ENCODE data around the gene APOBEC3G. TPM values are rescaled to one million over a fixed set of nuclear protein-coding genes. Genes with fewer than 3 reads are reported as not detected.
A peak's percentile ranks its signal among the peaks of the same experiment; 100 is the strongest.

The APOBEC3G gene
- polyA plus RNA-seq, 4 donors = 6.8 to 10.2 (median 7.6) TPM

DNA sequence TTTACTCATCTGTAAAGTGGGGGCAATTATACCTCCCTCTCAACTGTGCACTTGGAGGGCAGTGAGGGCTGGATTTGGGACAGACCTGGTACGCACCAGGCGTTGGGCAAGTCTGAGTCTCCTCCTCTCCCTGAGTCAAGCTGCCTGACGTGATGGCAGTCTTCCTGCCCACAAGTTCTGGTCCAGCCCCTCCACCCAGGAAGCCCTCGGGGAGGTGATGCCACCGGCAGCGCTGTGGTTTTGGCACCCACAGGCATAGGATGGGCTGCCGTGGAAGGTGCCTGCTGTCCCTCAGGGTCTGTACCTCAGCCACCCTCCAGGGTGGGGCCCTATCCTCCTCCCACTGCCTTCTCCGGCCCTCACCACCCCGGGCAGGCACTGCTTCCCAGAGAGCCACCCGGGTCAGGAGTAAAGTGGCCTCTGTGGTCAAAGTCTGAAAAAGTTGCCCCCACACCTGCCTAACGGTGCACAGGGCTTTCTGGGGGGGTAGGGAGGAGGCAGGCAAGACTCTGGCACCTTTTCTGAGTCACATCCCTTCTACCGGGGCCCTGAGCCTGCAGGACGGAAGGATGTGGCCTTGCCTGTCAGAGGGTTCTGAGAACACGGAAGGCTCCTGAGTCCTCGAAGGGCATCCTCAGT, 13.5 kb downstream of the APOBEC3G start:
- DNase-seq (ENCODE audit: low read depth in 4 of 4, low spot score in 3 of 4) = no peak

DNA sequence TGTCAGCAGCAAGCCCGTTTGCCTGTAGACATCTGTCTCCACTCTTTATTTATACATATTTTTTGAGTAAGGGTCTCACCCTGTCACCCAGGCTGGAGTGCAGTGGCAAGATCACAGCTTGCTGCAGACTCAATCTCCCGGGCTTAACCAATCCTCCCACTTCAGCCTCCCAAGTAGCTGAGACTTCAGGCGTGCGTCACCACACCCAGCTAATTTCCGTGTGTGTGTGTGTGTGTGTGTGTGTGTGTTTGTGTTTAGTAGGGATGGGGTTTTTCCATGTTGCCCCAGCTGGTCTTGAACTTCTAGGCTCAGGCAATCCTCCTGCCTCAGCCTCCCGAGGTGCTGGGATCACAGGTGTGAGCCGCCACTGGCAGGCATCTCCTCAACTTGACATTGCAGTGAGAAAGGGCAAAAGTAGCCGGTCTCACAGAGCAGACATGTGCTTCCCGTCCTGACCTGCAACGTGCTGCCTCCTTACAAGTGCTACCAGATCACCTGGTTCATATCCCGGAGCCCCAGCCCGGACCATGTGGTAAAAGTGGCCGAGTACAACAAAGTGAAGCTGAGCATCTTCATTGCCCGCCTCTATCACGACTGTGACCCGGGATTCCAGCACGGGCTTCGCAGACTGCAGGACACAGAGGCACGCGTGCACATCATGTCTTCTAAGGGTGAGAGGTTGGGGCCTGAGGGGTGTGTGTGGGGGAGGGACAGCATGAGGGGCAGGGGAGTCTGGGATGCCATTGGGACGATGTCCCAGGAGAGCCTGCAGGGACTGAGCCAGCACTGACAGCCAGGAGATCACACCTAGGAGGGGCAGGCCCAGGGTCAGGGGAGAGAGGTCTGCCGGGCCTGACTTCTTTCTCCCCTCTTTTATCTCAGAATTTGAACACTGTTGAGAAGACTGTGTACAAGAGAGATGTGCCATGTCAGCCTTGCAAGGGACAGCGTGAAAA, 14.3 kb downstream of the APOBEC3G start:
- no peak for DNase-seq (ENCODE audit: low read depth in 4 of 4, low spot score in 3 of 4)

DNA sequence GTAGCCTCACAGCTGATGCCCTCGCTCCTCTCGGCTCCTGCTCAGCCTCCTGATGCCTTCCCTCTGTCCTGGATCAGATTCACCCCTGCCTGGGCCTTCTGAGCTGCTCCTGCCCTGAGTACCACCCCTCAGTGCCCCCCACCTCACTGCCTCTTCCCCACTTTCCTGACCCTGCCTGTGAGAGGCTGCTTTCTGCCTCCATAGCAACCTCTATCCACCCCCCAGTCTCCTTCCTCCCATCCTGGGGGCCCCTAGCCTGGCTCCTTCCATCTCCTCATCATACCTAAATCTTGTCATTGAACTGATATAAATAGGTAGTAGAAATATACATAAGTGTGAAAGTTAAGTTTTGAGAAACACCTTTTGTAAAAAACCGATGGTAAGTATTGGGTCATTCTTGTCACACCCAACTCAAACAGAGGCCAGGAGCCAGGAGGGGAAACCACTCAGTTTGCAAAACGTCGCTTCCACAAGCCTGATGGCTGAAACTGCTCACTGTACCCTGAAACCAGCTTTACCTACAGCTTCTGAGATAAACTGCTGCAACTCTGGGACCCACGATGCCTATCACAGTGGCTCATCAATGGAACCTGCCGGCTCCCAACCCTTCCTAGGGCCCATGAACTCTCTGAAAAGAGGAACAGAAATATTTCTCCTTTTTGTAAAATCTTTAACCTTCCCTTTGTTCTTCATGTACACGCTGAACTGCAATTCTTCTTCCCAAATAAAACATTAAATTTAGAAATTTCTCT, 15.2 kb downstream of the APOBEC3G start:
- no peak for DNase-seq (ENCODE audit: low read depth in 4 of 4, low spot score in 3 of 4)

DNA sequence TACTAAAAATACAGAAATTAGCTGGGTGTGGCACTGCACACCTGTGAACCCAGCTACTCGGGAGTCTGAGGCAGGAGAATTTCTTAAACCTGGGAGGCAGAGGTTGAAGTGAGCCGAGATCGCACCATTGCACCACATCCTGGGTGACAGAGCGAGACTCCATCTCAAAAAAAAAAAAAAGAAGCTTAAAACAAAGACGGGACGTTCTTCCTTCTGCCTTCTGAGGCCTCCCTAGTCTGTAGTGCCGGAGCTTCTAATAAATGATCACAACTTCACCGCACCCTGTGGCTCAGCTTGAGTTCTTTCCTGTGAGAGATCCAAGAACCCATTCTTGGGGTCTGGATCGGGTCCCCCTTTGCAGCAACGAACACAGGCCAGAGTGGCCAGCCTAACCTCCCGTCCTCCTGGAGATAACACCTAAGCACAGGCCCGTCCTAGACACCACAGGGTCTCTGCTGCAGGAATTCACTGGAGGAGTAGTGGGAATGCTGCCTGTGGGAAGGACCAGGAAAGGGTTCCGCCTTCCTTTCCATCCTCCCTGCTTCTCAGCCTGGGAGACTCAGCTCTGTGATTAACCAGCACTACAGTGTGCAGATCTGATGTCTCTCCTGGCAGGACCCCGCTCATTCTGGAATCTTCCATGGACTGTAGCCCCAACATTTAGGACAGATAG, 17.8 kb downstream of the APOBEC3G start:
- DNase-seq (ENCODE audit: low read depth in 4 of 4, low spot score in 3 of 4) = no peak

DNA sequence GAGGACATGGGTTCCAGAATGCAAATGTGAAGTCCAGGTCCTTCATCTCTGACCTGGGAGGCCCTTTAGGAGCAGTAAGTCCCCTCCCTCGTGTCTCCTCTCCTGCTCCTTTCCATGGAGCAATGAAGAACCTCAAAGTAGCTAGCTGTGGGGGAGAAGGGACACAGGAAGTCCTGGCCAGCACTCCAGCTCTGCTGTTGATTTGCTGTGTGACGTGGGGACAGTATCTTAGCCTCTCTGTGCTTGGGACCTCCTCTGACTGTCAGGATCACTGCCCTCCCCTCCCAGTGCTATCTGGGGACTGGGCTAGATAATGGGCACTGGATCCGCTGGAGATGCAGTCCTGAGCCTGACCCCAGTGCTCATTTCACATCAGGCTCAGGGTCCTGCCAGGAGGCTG, 18.9 kb downstream of the APOBEC3G start:
- DNase-seq (ENCODE audit: low read depth in 4 of 4, low spot score in 3 of 4) = no peak

DNA sequence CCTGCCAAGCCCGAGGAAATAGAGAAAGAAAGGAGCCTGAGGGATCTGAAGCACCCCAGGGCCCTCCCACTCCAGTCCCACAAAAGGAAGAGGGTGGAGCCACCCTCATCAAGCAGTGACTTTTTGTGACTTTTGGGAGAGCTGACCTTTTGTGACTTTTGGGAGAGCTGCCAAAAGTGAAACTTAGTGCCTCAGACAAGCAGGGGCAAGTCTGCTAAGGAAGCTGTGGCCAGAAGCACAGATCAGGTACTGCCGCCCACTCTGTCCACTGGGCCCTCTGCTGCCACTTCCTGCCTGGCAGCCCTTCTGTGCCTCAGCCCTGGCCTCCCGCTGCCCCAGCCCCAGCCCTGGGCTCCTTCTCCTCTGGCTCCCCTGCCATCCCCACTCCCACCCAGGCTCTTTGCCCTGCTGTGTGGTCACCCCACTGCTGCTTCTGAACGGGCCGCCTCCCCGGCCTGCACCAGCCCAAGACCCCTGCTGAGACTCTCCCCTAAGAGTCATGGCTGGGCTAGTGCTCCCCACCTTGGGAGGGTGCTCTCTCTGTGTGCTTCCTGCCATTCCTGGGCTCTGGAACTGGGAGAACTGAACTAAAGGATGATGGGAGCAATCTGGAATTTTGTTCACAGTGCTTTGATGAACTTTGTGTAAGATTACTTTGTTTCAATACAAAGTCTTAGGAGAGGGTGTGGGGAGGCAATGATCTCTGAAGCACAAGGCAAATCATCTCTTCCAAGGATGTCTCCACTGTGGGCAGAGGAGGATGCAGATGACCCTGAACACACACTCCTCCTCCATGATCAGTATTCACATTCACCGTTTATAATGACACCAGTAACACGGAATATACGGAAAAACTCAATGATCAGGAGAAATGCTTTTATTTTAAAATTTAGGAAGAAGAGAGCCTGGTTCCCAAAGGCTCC, 20.3 kb downstream of the APOBEC3G start, which contains the start of gene APOBEC3H:
Gene APOBEC3H (plus strand): TSS at position 147 of the 923 bp plus-strand sequence. CDS start 3,035 bp downstream, outside the sequence.
- no peak for DNase-seq (ENCODE audit: low read depth in 4 of 4, low spot score in 3 of 4)

DNA sequence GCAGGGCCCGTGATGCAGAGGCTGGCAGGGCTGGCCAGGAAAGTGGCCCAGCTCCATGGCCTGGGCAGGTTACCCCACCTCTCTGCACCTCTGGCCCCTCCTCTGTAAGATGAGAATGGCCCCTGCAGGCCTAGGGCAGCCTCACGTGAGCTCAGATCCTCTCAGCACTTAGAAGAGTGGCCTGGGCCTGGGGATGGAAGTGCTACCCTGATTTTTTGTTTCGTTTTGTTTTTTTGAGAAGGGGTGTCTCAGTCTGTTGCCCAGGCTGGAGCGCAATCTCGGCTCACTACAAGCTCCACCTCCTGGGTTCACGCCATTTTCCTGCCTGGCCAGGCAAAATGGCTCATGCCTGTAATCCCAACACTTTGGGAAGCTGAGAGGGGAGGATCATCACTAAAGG, 21.0 kb downstream of the APOBEC3G start:
- DNase-seq (ENCODE audit: low read depth in 4 of 4, low spot score in 3 of 4) = no peak

DNA sequence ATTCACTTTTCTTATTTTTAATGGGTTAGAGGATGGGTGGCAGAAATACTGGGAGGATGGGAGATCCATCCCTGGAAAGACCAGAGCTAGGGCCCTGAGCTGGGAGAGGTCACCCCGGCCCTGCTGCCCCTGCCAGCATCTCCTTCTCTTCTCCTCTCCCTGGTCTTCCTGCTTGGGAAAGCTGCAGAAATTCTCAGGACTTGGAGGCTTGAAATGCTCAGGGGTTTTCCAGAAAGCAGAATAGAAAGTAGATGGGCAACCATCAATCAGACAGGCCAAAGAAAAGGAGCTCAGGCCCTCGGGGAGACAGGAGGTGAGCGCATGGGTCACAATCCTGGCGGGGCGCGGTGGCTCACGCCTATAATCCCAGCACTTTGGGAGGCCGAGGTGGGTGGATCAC, 21.5 kb downstream of the APOBEC3G start:
- no peak for DNase-seq (ENCODE audit: low read depth in 4 of 4, low spot score in 3 of 4)

DNA sequence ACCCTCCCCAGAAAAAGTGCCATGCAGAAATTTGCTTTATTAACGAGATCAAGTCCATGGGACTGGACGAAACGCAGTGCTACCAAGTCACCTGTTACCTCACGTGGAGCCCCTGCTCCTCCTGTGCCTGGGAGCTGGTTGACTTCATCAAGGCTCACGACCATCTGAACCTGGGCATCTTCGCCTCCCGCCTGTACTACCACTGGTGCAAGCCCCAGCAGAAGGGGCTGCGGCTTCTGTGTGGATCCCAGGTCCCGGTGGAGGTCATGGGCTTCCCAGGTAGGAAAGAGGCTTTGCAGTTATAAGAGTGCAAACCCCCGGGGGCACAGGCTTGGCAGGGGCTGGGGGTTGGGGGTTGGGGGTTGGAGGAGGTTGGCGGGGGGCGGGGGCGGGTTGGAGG, 24.2 kb downstream of the APOBEC3G start:
- DNase-seq (ENCODE audit: low read depth in 4 of 4, low spot score in 3 of 4) = no peak

DNA sequence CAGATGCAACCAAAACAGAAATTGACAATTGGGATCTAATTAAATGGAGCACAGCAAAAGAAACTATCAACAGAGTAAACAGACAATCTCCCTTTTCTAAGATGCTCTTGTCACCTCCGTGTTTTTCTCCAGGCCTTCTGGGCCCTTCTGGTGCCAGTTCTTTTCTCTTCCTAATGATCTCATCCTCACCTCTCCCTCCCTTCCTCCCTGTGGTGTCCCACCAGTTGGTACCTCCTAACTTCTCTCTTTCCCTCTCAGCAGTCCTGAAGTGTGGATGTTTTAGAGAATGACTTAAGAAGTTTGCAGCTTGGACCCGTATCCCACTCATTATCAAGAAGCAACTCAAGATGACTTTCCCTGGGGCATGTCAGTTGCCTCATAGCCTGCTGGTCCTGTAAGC, 26.4 kb downstream of the APOBEC3G start:
- DNase-seq (ENCODE audit: low read depth in 4 of 4, low spot score in 3 of 4) = no peak

DNA sequence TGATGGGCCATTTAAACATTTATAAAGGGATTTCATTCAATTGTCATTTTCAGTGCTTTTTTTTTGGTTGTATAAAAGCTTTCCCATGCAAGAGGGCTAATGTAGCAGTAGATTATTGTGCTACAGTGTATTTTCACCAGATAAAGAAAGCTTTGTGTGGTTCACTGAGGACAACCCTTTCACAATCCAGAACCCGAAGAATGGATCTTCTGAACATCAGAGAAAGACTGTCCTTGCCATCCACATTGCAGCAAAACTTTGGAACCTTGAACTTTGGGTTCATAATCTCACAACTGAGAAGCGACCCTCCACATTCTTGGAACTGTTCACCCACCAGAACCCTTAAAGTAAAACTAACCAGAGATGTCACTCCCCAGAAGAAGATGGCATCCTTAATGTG, 29.3 kb downstream of the APOBEC3G start:
- no peak for DNase-seq (ENCODE audit: low read depth in 4 of 4, low spot score in 3 of 4)

DNA sequence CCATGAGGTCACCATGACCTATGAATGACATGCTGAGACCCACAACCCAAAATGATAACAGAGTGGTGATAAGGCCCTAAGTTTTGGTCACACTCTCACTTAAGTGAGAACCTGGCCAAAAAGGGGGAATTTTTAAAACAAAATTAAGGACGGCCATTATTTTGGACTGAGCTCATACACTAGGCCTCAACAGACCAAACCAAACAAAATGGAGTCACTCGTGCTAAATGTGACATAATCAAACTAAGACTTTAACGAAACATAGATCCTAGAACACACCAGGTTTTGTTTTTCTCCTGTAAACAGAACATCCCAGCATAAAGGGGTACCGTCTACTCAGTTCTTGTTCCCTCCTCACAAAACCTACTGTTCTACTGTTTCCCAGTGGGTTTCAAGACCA, 31.4 kb downstream of the APOBEC3G start:
- DNase-seq (ENCODE audit: low read depth in 4 of 4, low spot score in 3 of 4) = no peak

DNA sequence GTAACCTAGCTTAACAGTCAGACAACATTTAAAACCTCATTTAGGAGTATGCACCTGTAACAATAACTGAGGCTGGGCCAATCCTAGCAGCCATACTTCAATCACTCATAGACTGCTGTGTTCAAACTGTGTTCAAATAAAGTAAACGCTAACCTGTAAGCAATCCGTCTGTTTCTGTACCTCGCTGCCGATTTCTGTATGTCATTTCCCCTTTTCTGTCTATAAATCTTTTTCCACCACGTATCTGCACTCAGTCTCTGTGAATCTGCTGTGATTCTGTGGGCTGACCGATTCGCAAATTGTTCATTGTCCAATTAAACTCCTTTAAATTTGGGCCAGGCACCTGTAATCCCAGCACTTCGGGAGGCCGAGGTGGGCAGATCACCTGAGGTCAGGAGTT, 32.3 kb downstream of the APOBEC3G start:
- DNase-seq (ENCODE audit: low read depth in 4 of 4, low spot score in 3 of 4) = no peak

DNA sequence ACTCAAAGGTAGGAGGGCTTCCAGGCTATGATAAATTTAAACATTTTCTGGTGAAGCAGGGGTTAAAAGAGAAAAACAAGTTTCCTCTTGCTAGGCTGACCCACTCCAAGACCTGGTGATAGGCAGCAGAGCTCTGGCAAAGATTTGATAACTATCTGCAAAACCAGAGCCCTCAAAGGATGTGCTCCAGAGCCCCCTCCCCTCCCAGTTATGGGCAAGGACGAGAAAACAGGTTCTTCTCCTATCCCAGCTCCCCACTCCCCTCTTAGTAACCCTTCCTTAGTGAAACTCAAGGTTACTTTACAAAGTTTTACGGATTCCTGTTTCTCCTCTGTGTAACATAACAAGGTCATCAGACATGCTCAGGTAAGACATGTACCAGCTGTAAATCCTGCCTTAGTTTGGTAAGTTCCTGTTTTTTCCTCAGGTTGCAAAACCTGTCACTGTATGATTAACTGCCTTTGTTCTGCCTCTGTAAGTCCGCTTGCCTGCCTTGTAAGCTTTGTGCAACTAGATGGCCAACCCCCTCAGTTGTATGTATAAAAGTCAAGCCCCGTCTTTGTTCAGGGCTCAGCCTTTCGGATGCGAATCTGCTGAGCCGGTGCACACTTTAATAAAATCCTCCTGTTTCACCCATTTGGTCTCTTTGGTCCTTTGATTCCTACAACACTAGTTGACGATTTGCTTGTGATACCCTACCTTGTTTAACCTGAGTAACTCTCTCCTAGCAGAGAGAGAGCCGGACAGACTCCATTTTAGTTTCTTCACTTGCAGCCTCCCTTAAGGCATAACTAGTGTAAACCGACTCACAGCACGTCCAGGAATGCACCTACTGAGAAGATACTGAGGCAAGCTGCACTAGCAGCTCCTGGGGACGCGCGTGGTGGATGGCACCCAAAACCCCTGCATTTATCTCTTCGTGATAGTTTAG, 33.8 kb downstream of the APOBEC3G start:
- peak in 3 of 4 donors; percentile 44 to 61 (median 55) for DNase-seq (ENCODE audit: low read depth in 4 of 4, low spot score in 3 of 4)

DNA sequence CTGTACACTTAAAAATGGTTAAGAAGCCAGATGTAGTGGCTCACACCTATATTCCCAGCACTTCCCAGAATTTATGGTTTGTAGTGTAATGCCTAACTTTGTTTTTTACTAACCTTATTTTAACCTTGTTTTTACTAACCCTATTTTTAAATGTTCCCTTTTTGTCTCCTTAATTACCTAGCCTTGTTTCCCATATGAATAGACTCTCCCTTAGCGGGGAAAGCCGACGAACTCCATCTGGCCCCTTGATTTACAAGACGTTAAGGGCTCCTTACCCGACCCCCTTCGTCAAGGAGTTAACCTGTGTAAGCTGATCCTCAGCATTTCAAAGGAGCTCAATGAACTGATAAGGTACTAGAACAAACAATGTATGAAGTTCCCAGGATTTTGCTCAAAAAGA, 37.0 kb downstream of the APOBEC3G start:
- no peak for DNase-seq (ENCODE audit: low read depth in 4 of 4, low spot score in 3 of 4)

DNA sequence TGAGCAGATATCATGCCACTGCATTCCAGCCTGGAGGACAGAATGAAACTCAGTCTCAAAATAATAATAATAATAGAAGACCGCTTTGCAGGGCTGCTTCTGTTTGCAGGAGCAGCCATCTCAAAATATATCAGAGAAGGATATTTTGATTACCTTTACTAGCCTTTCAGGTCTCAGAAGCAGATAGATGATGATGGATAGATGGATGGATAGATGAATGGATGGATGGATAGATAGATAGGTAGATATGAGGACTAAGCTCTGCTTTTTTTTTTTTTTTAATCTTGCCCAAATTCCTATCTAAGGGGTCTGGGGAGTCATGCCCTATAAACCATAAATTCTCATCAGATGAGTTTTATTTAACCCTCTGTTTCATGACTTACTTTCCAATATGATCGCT, 38.5 kb downstream of the APOBEC3G start:
- no peak for DNase-seq (ENCODE audit: low read depth in 4 of 4, low spot score in 3 of 4)

DNA sequence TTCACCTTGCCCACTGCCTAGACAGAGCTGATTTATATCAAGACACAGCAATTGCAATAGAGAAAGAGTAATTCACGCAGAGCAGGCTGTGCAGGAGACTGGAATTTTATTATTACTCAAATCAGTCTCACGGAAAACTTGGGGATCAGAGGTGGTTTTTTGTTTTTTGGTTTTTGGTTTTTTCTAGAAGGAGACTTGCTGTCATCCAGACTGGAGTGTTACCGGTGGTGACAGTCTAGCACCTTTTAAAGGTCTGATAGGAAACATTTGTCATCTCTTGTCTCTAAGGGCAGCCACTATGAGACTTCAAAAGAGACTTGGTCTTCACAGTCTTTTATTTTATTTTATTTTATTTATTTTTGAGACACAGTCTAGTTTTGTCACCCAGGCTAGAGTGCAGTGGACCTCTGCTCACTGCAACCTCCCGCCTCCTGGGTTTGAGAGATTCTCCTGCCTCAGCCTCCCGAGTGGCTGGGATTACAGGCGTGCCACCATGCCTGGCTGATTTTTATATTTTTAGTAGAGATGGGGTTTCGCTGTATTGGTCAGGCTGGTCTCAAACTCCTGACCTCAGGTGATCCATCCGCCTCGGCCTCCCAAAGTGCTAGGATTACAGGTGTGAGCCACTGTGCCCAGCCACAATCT, 39.0 kb downstream of the APOBEC3G start:
- no peak for DNase-seq (ENCODE audit: low read depth in 4 of 4, low spot score in 3 of 4)

DNA sequence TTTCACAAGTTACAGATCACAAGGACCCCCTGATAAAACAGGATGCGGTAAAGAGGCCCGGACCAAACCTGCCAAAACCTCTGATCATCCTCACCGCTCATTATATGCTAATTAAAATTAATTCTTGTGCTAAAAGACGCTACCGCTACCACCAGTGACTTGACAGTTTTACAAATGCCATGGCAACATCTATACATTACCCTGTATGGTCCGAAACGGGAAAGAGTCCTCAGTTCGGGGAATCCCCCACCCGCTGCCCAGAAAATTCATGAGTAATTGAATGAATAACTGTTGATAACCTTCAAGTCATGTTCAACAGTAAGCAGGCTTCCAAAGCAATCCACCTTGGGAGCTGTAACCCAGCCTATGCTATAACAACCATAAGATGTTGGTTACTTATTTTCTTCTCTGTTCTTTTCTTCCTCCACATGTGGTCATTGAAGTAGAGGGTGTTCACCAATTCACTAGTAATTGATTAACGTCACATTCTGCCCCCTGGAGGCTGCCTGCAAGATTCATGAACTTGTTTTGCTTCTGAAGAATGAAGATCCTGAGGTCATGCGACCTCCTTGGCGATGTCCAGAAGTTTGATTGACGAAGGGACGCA, 40.6 kb downstream of the APOBEC3G start:
- no peak for DNase-seq (ENCODE audit: low read depth in 4 of 4, low spot score in 3 of 4)

Data from left renal pelvis (tissue), 4 donors.